H1 (cell line): ENCODE data around the gene ZFP1.

Experiments used
- CEBPB ChIP-seq: IDR thresholded peaks from 2 replicates; pipeline ENCODE4 v1.6.1; 2012; ENCODE audit warnings: low read depth, low read length
- EP300 ChIP-seq, 2 experiments: IDR thresholded peaks; 1 replicate in 1 of 2; 2 replicates in 1 of 2; pipeline ENCODE4 v1.6.1; 2011 to 2012; ENCODE audit warnings: low read depth in 2 of 2, low read length in 2 of 2, mild to moderate bottlenecking in 2 of 2, borderline replicate concordance in 1 of 2, inconsistent platforms in 1 of 2, moderate library complexity in 1 of 2
- GABPA ChIP-seq: IDR thresholded peaks from 2 replicates; pipeline ENCODE4 v1.6.1; 2011; ENCODE audit warnings: mild to moderate bottlenecking, low read length, moderate library complexity, borderline replicate concordance; ENCODE audit not compliant: insufficient read depth
- PHF8 ChIP-seq: fragments of 200-600 bp; sonication (generic); conservative IDR thresholded peaks from 2 replicates; pipeline ENCODE4 v1.7.1; 2012; ENCODE audit warnings: low read depth, mild to moderate bottlenecking, inconsistent platforms, low read length, moderate library complexity
- POLR2A ChIP-seq, 2 experiments: IDR thresholded peaks; 1 replicate in 1 of 2; 2 replicates in 1 of 2; pipeline ENCODE4 v1.6.1; 2011; ENCODE audit warnings: low read depth in 2 of 2, low read length in 2 of 2, mild to moderate bottlenecking in 2 of 2; ENCODE audit errors: control extremely low read depth in 1 of 2
- POLR2AphosphoS5 ChIP-seq: IDR thresholded peaks from 2 replicates; pipeline ENCODE4 v1.6.1; 2011; ENCODE audit warnings: low read depth, low read length
- POU5F1 ChIP-seq: IDR thresholded peaks from 2 replicates; pipeline ENCODE4 v1.6.1; 2011; ENCODE audit warnings: low read depth, mild to moderate bottlenecking, low read length, moderate library complexity
- TAF7 ChIP-seq: optimal IDR thresholded peaks from 2 replicates; pipeline ENCODE3; 2011; ENCODE audit warnings: low read depth, mild to moderate bottlenecking, inconsistent platforms, low read length, moderate library complexity, borderline replicate concordance
- USF2 ChIP-seq: IDR thresholded peaks from 2 replicates; pipeline ENCODE4 v1.6.1; 2011; ENCODE audit warnings: low read length, improper control_type of control experiment
- TF ChIP-seq, protein P1 (sequence below), 3 experiments: IDR thresholded peaks; 1 replicate in 2 of 3; 2 replicates in 1 of 3; pipeline versions ENCODE4 v1.5.1 to v1.6.1; 2011; ENCODE audit warnings: low read length in 3 of 3, mild to moderate bottlenecking in 3 of 3, inconsistent platforms in 2 of 3, low read depth in 1 of 3, moderate library complexity in 1 of 3; ENCODE audit not compliant: insufficient read depth in 1 of 3; ENCODE audit errors: control extremely low read depth in 1 of 3
- TF ChIP-seq, protein P2 (sequence below): IDR thresholded peaks from 2 replicates; pipeline ENCODE4 v1.6.1; 2011; ENCODE audit warnings: low read depth, mild to moderate bottlenecking, low read length; ENCODE audit not compliant: insufficient read depth

DNA sequence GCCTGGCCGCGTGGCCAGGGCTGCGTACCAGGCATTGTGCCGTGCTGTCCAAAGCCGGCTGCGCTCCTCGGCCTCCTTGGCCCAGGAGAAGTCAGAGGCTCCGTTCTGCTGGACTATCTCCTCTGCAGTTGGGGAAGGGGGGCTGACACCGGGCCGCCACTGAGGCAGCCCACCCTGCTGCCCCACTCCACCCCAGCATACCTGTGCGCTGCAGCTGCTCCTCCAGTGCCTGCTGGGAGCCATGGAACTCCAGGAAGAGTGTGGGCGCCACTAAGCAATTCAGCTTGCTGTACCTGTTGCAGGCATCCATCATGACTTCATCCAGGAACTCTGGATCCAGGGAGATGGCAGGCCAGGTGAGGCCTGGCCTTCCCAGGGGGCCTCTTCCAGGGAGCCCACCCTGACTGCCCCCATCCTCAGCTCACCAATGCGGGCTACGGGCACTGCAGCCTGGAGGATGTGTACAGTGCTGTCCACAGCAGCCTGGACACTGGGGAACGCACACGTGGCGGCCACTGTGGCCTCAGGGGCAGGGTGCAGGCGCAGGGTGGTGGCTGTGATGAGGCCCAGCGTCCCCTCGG lies 34.7 kb upstream of the ZFP1 start:
- no peak for TF ChIP-seq CEBPB
- TF ChIP-seq, protein P1, sequence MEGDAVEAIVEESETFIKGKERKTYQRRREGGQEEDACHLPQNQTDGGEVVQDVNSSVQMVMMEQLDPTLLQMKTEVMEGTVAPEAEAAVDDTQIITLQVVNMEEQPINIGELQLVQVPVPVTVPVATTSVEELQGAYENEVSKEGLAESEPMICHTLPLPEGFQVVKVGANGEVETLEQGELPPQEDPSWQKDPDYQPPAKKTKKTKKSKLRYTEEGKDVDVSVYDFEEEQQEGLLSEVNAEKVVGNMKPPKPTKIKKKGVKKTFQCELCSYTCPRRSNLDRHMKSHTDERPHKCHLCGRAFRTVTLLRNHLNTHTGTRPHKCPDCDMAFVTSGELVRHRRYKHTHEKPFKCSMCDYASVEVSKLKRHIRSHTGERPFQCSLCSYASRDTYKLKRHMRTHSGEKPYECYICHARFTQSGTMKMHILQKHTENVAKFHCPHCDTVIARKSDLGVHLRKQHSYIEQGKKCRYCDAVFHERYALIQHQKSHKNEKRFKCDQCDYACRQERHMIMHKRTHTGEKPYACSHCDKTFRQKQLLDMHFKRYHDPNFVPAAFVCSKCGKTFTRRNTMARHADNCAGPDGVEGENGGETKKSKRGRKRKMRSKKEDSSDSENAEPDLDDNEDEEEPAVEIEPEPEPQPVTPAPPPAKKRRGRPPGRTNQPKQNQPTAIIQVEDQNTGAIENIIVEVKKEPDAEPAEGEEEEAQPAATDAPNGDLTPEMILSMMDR (IDR thresholded peaks at IDR 0.05; ENCODE audit: control extremely low read depth in 1 of 3, insufficient read depth in 1 of 3, low read depth in 1 of 3, low read length in 3 of 3): no peak
- TF ChIP-seq, protein P2, sequence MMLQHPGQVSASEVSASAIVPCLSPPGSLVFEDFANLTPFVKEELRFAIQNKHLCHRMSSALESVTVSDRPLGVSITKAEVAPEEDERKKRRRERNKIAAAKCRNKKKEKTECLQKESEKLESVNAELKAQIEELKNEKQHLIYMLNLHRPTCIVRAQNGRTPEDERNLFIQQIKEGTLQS: no peak
- no peak for TF ChIP-seq POLR2AphosphoS5
- no peak for TF ChIP-seq PHF8
- no peak for TF ChIP-seq TAF7
- TF ChIP-seq POLR2A (IDR thresholded peaks at IDR 0.05; ENCODE audit: control extremely low read depth in 1 of 2, low read depth in 2 of 2, low read length in 2 of 2): no peak
- TF ChIP-seq USF2: no peak
- TF ChIP-seq EP300 (IDR thresholded peaks at IDR 0.05; ENCODE audit: borderline replicate concordance in 1 of 2, low read depth in 2 of 2, low read length in 2 of 2): no peak
- TF ChIP-seq GABPA: no peak
- no peak for TF ChIP-seq POU5F1
